Heart left ventricle (tissue), 16 donors: ENCODE results near the gene BCAS4. TPM values are rescaled to one million over a fixed set of nuclear protein-coding genes. Genes with fewer than 3 reads are reported as not detected.
A peak's percentile ranks its signal among the peaks of the same experiment; 100 is the strongest.

Experiments
- ATAC-seq, 4 donors: fragments of 200-7000 bp; cut with Tn5 transposase; one replicate each; pipeline ENCODE4 v1.9.1; 2020 to 2022; ENCODE audit warnings: moderate library complexity in 4 of 4, mild to moderate bottlenecking in 3 of 4, moderate number of reproducible peaks in 1 of 4
- DNase-seq, 5 donors: peaks; one replicate each; pipeline ENCODE4 v3.0.0-alpha.2; 2020
- H3K27ac ChIP-seq, 12 donors: fragments of 200-600 bp; sonication (generic) in 4 of 12; one replicate each; pipeline versions ENCODE4 v1.5.0 to v1.8.0; 2016 to 2022; ENCODE audit warnings: mild to moderate bottlenecking in 2 of 12
- H3K27me3 ChIP-seq, 9 donors: fragments of 200-600 bp; sonication (generic) in 2 of 9; one replicate each; pipeline versions ENCODE4 v1.5.1 to v1.8.0; 2016 to 2022; ENCODE audit warnings: mild to moderate bottlenecking in 3 of 9
- H3K36me3 ChIP-seq, 9 donors: fragments of 200-600 bp; sonication (generic) in 2 of 9; one replicate each; pipeline versions ENCODE4 v1.5.0 to v1.8.0; 2018 to 2022; ENCODE audit warnings: mild to moderate bottlenecking in 2 of 9
- H3K4me1 ChIP-seq, 12 donors: fragments of 200-600 bp; sonication (generic) in 4 of 12; one replicate each; pipeline versions ENCODE4 v1.5.0 to v1.8.0; 2016 to 2022; ENCODE audit warnings: mild to moderate bottlenecking in 3 of 12
- H3K4me3 ChIP-seq, 12 donors: fragments of 200-600 bp; sonication (generic) in 4 of 12; one replicate each; pipeline versions ENCODE4 v1.5.0 to v1.8.0; 2017 to 2022; ENCODE audit warnings: mild to moderate bottlenecking in 9 of 12, moderate library complexity in 4 of 12
- H3K9me3 ChIP-seq, 12 donors: fragments of 200-600 bp; sonication (generic) in 4 of 12; one replicate each; pipeline versions ENCODE4 v1.5.0 to v1.8.0; 2016 to 2022; ENCODE audit warnings: mild to moderate bottlenecking in 1 of 12
- POLR2A ChIP-seq, 2 donors: fragments of 450-650 bp; IDR thresholded peaks; one replicate each; pipeline ENCODE4 v1.6.1; 2017; ENCODE audit warnings: antibody characterized with exemption in 2 of 2, mild to moderate bottlenecking in 2 of 2, moderate library complexity in 2 of 2
- WGBS, 4 donors: extraction: QIAGEN DNeasy Blood & Tissue Kit in 2 of 4; methylation state at CpG; one replicate each; pipeline versions ENCODE4 v1.1.5 to v1.1.7; 2013 to 2018; 5-methylcytosine and 5-hydroxymethylcytosine counted together
- intact Hi-C, 10 donors: fragments of 100-400 bp; cut with DNase I; formaldehyde crosslinking; loops; one replicate each; pipeline versions ENCODE4 v1.11.1 to v1.14.2; 2022
- polyA plus RNA-seq, 2 donors: library from polyadenylated mRNA; stranded (reverse); fragments of 200-250 nt; gene quantifications; one replicate each; pipeline ENCODE4 v1.2.3, GENCODE V29; 2013
- total RNA-seq, 9 donors: library from RNA; depleted of rRNA in 2 of 9; stranded (reverse); fragments of >200 nt in 2 of 9; fragmentation: NEBNext Ultra II Directional in 3 of 9; extraction: Animal tissue kit (Norgen Biotek cat#: 25700) in 3 of 9; gene quantifications; one replicate each; pipeline versions ENCODE4 v1.1.0 to v1.2.4, GENCODE V29; 2016 to 2023
- TF ChIP-seq, protein P1 (sequence below), 12 donors: fragments of 200-600 bp; sonication (generic) in 4 of 12; IDR thresholded peaks; one replicate each; pipeline versions ENCODE4 v1.5.0 to v1.8.0; 2018 to 2022; ENCODE audit warnings: antibody characterized with exemption in 12 of 12, mild to moderate bottlenecking in 5 of 12
- donor health status: ischemic (EF 13 %, LVEDD 7.1; RV severe dilation, severe dysfunction).
- donor health status: healthy with polysubstance abuse.
- donor health status: DM: no; HTN: yes; CAD: no.
- donor health status: DM: no; HTN: no; CAD: no.
- donor health status: ischemic (EF 25% LVEDD 6.9; RV normal size, moderate dysfunction).
- donor health status: ischemic (EF 25% LVEDD 5.7; RV mildly dilated, moderate dysfunction).
- donor health status: healthy.
- donor health status: DM: yes; HTN: yes; CAD: no.
- donor health status: ischemic (EF 35%, LVEDD 5.7; RV mildly dilated, moderate dysfunction).
- donor health status: nonischemic (EF 11% LVEDD 7.7; RV severe dilation, severe dysfunction).
- donor health status: DM: yes; HTN: yes; CAD: no.
- donor health status: PGD.
- donor health status: ischemic (EF 29% LVEDD 5.4; RV normal size, mild dysfunction).
- donor health status: nonischemic (EF 23%, LVEDD 6.1; RV moderate dilation, normal function).

The BCAS4 gene
- total and polyA plus RNA-seq, 11 donors, result 0.78 to 5.1 (median 2.0) TPM

DNA sequence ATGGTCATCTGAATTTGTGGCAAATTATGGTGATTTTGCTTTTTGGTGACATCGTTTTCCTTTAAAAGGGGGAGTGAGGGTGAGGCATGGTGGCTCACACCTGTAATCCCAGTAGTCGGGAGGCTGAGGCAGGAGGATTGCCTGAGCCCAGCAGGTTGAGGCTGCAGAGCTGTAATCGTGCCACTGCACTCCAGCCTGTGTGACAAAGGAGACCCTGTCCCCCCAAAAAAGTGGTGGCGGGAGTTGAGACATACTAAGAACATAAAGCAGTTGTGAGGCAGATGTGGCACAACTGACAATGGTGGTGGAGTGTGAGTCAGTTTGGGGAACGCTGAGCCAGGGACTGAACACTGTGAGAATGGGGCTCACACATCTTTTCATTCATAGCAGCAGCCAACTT, 90.9 kb downstream of the BCAS4 start:
- Histone ChIP-seq H3K4me3 (no peak overlapping the region), H3K27ac (no peak overlapping the region), H3K4me1 (peaks cover 0 to 5% (median 0%) of the 10 kb centered on the region in 12 donors), H3K27me3 (no peaks in the 10 kb centered on the region), H3K36me3 (peaks cover 0 to 31% (median 20%) of the 10 kb centered on the region in 9 donors), H3K9me3 (no peaks in the 10 kb centered on the region)
- 92 to 94% (median 93%) methylated on average over 5 of the region's 5 CpGs for WGBS, 4 donors
- DNase-seq, result no peak
- TF ChIP-seq, protein P1, sequence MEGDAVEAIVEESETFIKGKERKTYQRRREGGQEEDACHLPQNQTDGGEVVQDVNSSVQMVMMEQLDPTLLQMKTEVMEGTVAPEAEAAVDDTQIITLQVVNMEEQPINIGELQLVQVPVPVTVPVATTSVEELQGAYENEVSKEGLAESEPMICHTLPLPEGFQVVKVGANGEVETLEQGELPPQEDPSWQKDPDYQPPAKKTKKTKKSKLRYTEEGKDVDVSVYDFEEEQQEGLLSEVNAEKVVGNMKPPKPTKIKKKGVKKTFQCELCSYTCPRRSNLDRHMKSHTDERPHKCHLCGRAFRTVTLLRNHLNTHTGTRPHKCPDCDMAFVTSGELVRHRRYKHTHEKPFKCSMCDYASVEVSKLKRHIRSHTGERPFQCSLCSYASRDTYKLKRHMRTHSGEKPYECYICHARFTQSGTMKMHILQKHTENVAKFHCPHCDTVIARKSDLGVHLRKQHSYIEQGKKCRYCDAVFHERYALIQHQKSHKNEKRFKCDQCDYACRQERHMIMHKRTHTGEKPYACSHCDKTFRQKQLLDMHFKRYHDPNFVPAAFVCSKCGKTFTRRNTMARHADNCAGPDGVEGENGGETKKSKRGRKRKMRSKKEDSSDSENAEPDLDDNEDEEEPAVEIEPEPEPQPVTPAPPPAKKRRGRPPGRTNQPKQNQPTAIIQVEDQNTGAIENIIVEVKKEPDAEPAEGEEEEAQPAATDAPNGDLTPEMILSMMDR (IDR thresholded peaks at IDR 0.05), result no peak
- TF ChIP-seq POLR2A (IDR thresholded peaks at IDR 0.05), result no peak
- no peak for ATAC-seq
- intact Hi-C loops, result no loop called here

DNA sequence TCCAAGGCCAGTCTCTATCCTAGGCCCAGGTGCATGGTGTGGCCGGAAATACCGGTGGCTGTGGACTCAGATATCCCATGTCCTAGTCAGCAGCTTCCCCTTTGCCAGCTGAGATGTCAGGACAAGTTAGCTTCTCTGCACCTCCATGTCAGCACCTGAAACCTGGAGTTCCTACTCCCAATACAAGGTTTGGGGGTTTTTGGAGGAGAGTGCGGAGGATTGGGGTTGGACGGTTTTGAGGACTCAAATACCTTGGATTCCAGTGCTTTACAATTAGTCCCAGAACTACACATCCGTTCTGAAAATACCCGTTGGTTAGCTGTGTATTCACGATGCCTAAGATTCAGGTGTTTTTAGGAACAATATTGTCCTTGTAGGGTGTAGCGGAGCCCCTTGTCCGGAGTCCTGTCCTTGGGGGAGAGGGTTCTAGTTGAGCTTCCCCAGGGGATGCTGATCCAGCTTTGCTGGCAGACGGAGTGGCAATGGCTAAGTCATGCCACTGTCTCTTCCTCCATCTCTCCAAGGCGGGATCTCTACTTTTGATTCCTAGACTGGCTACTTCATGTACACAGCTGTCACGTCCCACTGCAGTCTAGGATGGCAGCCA, 91.4 kb downstream of the BCAS4 start:
- Histone ChIP-seq H3K9me3 (no peaks in the 10 kb centered on the region), H3K27ac (no peak overlapping the region), H3K27me3 (no peaks in the 10 kb centered on the region), H3K4me3 (no peak overlapping the region), H3K4me1 (peaks cover 0 to 5% (median 0%) of the 10 kb centered on the region in 12 donors), H3K36me3 (peaks cover 0 to 36% (median 25%) of the 10 kb centered on the region in 9 donors)
- ATAC-seq, result no peak
- DNase-seq, result no peak
- TF ChIP-seq, protein P1 (IDR thresholded peaks at IDR 0.05), result no peak
- no peak for TF ChIP-seq POLR2A (IDR thresholded peaks at IDR 0.05)
- 88 to 89% (median 89%) methylated on average over 11 to 12 of the region's 12 CpGs for WGBS, 4 donors
- intact Hi-C loops, result no loop called here

DNA sequence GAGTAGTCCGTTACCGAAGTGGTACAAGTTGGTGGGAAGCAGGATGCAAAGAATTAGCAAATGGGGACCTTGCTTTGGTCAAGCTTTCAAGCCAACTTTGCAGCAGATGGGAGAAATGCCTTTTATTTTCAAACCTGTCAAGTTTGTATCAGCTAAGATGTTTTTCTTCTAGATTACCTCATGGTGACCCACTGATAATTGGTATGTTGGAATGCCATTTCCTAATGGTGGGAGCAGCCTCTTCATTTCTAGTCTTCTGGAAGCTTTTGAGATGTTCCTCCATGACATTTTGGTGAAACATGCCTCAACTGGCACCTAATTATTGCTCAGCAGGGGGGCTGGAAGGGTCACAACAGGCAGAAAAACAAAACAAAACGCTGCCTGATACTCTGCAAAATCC, 92.7 kb downstream of the BCAS4 start:
- ATAC-seq (no peak), DNase-seq (no peak)
- Histone ChIP-seq H3K36me3 (peaks cover 0 to 47% (median 38%) of the 10 kb centered on the region in 9 donors), H3K9me3 (no peaks in the 10 kb centered on the region), H3K27ac (no peak overlapping the region), H3K27me3 (no peaks in the 10 kb centered on the region), H3K4me1 (peaks cover 0 to 5% (median 0%) of the 10 kb centered on the region in 12 donors), H3K4me3 (no peak overlapping the region)
- WGBS, 4 donors, result 84 to 97% (median 86%) methylated on average over 3 of the region's 3 CpGs
- intact Hi-C loops, result no loop called here
- no peak for TF ChIP-seq POLR2A (IDR thresholded peaks at IDR 0.05)
- TF ChIP-seq, protein P1 (IDR thresholded peaks at IDR 0.05), result no peak

DNA sequence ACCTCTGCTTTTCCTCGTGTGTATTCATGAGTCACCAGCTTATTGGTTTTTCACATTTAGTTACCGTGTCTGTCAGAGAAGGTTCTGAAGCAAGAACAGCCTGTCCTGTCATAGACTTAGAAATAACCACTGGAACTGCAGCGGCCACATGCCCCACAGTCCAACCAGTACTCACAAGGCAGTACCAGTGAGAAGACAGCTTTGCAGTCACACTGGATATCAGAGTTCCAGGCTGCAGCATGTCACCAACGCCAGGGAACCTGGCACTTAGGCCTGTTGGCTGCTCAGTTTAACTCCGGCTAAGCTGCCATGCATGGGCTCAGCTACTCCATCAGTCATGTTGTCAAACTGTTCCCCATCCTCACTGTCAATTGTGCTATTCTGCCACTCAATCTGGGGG, 96.3 kb downstream of the BCAS4 start:
- H3K36me3 ChIP-seq, result peaks cover 2 to 78% (median 69%) of the 10 kb centered on the region in 9 donors
- H3K4me1 ChIP-seq, result peaks cover 0 to 5% (median 0%) of the 10 kb centered on the region in 12 donors
- no peaks in the 10 kb centered on the region for H3K9me3 ChIP-seq
- peak; percentile 45 to 81 (median 74) for ATAC-seq
- H3K27me3 ChIP-seq, result no peaks in the 10 kb centered on the region
- no peak overlapping the region for H3K27ac ChIP-seq
- DNase-seq, result no peak
- 67 to 87% (median 76%) methylated on average over 5 of the region's 5 CpGs for WGBS, 4 donors
- no peak overlapping the region for H3K4me3 ChIP-seq
- intact Hi-C loops, result no loop called here
- TF ChIP-seq, protein P1 (IDR thresholded peaks at IDR 0.05), result no peak
- TF ChIP-seq POLR2A (IDR thresholded peaks at IDR 0.05), result no peak
